Pancreas (tissue), 10 donors: ENCODE data around the gene SLC25A5. TPM values are rescaled to one million over a fixed set of nuclear protein-coding genes. Genes with fewer than 3 reads are reported as not detected.
A peak's percentile ranks its signal among the peaks of the same experiment; 100 is the strongest.

ENCODE experiments used
- ATAC-seq, 4 donors: fragments of 200-7000 bp; cut with Tn5 transposase; one replicate each; pipeline versions ENCODE4 v1.8.0 to v1.9.1; 2020; ENCODE audit warnings: mild to moderate bottlenecking in 4 of 4, moderate library complexity in 4 of 4
- DNase-seq, 6 donors: peaks; one replicate each; pipeline ENCODE4 v3.0.0-alpha.2; 2020
- FAIRE-seq: peaks from 2 replicates; lab custom pipeline; 2012; peaks lifted over from hg19 to GRCh38; lab: Jason Lieb, UNC
- H3K27ac ChIP-seq, 4 donors: fragments of 200-600 bp; sonication (generic); 1 replicate in 3 of 4; 2 replicates in 1 of 4; pipeline versions ENCODE4 v1.5.0 to v1.8.0; 2020
- H3K27me3 ChIP-seq, 4 donors: fragments of 200-600 bp; one replicate each; pipeline ENCODE4 v1.8.0; 2021
- H3K36me3 ChIP-seq, 3 donors: fragments of 200-600 bp; sonication (generic) in 1 of 3; one replicate each; pipeline versions ENCODE4 v1.5.0 to v1.8.0; 2020 to 2021
- H3K4me1 ChIP-seq, 3 donors: fragments of 200-600 bp; one replicate each; pipeline ENCODE4 v1.8.0; 2021
- H3K4me3 ChIP-seq, 4 donors: fragments of 200-600 bp; sonication (generic) in 2 of 4; one replicate each; pipeline versions ENCODE4 v1.5.0 to v1.8.0; 2020 to 2021
- H3K9me3 ChIP-seq, 4 donors: fragments of 200-600 bp; one replicate each; pipeline ENCODE4 v1.8.0; 2021
- WGBS, 2 donors: extraction: QIAGEN DNeasy Blood & Tissue Kit; methylation state at CpG; one replicate each; pipeline ENCODE4 v1.1.7; 2013; 5-methylcytosine and 5-hydroxymethylcytosine counted together
- intact Hi-C, 3 donors: fragments of 100-400 bp; cut with DNase I; formaldehyde crosslinking; loops; one replicate each; pipeline versions ENCODE4 v1.11.1 to v1.14.2; 2022
- polyA plus RNA-seq, 2 donors: library from polyadenylated mRNA; stranded (reverse); fragments of 200-250 nt; gene quantifications; one replicate each; pipeline ENCODE4 v1.2.3, GENCODE V29; 2013
- total RNA-seq, 6 donors: library from RNA; stranded (reverse); fragmentation: NEBNext Ultra II Directional in 4 of 6; extraction: Animal tissue kit (Norgen Biotek cat#: 25700) in 4 of 6; gene quantifications; one replicate each; pipeline versions ENCODE4 v1.2.1 to v1.2.4, GENCODE V29; 2021 to 2023
- TF ChIP-seq, protein P1 (sequence below), 4 donors: fragments of 200-600 bp; sonication (generic) in 3 of 4; IDR thresholded peaks; one replicate each; pipeline versions ENCODE4 v1.5.0 to v1.8.0; 2021; ENCODE audit warnings: antibody characterized with exemption in 4 of 4
- donor health status: healthy with polysubstance abuse.
- donor health status: DM: no; HTN: no; CAD: no; lungs with moderate emphysema.
- donor health status: DM: no; HTN: no; CAD: no.
- donor health status: control.
- donor health status: control.
- donor health status: Bipolar disorder and iron deficiency.
- donor health status: DM: yes; HTN: yes; CAD: no.
- donor health status: DM: no; HTN: no; CAD: no.
- donor health status: DM: no; HTN: no; CAD: no.
- donor health status: DM: yes; HTN: yes; CAD: no.

Gene SLC25A5
- total RNA-seq (100 to 1,000 TPM; 182 to 462 (median 342) TPM), polyA plus RNA-seq (100 to 1,000 TPM; 112 to 202 TPM)

- WGBS, 2 donors = 2 to 41% methylated on average over 45 to 46 of the region's 46 CpGs
- FAIRE-seq = no peak
Observed at GRCh38 chrX:119467842-119468550, at the start of gene SLC25A5. TSS of gene SLC25A5 (plus strand) at chrX:119468444. CDS start at chrX:119468516, 72 bp downstream.

GRCh38 chrX:119419146-119419545 is 49.1 kb upstream of the SLC25A5 start:
- WGBS, 2 donors = 26 to 44% methylated on average over 4 of the region's 4 CpGs
- DNase-seq (no peak), ATAC-seq (peak; percentile 58 to 88 (median 67)), FAIRE-seq (no peak)
- H3K9me3 ChIP-seq = no peaks in the 10 kb centered on the region
- no peak overlapping the region for H3K4me3 ChIP-seq
- H3K27me3 ChIP-seq = peaks cover 0 to 4% (median 0%) of the 10 kb centered on the region in 4 donors
- H3K27ac ChIP-seq = no peak overlapping the region
- no peaks in the 10 kb centered on the region for H3K4me1 ChIP-seq
- TF ChIP-seq, protein P1, sequence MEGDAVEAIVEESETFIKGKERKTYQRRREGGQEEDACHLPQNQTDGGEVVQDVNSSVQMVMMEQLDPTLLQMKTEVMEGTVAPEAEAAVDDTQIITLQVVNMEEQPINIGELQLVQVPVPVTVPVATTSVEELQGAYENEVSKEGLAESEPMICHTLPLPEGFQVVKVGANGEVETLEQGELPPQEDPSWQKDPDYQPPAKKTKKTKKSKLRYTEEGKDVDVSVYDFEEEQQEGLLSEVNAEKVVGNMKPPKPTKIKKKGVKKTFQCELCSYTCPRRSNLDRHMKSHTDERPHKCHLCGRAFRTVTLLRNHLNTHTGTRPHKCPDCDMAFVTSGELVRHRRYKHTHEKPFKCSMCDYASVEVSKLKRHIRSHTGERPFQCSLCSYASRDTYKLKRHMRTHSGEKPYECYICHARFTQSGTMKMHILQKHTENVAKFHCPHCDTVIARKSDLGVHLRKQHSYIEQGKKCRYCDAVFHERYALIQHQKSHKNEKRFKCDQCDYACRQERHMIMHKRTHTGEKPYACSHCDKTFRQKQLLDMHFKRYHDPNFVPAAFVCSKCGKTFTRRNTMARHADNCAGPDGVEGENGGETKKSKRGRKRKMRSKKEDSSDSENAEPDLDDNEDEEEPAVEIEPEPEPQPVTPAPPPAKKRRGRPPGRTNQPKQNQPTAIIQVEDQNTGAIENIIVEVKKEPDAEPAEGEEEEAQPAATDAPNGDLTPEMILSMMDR (IDR thresholded peaks at IDR 0.05) = no peak
- intact Hi-C loops = no loop called here
- no peaks in the 10 kb centered on the region for H3K36me3 ChIP-seq

More at GRCh38 chrX:119467842-119468550, at the start of gene SLC25A5:
- intact Hi-C loops = no loop called here
- Histone ChIP-seq H3K27me3 (no peaks in the 10 kb centered on the region), H3K27ac (peak within 1 kb of the TSS; percentile 79 to 87 (median 82)), H3K4me3 (peak within 1 kb of the TSS; percentile 29 to 68 (median 58)), H3K4me1 (peaks cover 4 to 15% (median 7%) of the 10 kb centered on the region in 3 donors), H3K9me3 (no peaks in the 10 kb centered on the region), H3K36me3 (peaks cover 0 to 9% (median 3%) of the 10 kb centered on the region in 3 donors)
- ATAC-seq = peak; percentile 83 to 95 (median 89)
- DNase-seq = peak; percentile 83 to 93 (median 86)
- TF ChIP-seq, protein P1 (IDR thresholded peaks at IDR 0.05) = no peak

DNA sequence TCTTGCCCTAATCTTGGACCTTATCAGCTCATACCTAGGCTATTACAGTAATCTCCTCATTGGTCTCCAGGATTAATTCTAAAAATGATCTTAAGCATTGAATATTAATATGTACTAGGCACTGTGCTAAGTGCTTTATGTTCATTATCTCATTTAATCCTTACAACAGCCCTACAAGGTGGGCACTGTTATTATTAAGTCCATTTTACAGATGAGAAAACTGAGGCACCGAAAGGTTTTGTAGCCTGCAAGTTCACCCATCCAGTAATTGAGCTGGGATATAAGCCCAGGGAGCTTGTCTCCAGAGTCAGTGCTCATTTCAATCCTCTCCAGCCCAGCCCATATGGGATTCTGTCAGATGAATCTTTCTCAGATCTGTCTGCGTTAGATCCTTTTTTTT is 48.3 kb upstream of the SLC25A5 start:
- no peaks in the 10 kb centered on the region for H3K36me3 ChIP-seq
- H3K27ac ChIP-seq = no peak overlapping the region
- ATAC-seq (no peak), FAIRE-seq (no peak), DNase-seq (no peak)
- no peak overlapping the region for H3K4me3 ChIP-seq
- 66 to 92% methylated on average over 2 of the region's 2 CpGs for WGBS, 2 donors
- H3K9me3 ChIP-seq = no peaks in the 10 kb centered on the region
- no peaks in the 10 kb centered on the region for H3K4me1 ChIP-seq
- H3K27me3 ChIP-seq = no peaks in the 10 kb centered on the region
- intact Hi-C loops = no loop called here
- TF ChIP-seq, protein P1 (IDR thresholded peaks at IDR 0.05) = no peak

DNA sequence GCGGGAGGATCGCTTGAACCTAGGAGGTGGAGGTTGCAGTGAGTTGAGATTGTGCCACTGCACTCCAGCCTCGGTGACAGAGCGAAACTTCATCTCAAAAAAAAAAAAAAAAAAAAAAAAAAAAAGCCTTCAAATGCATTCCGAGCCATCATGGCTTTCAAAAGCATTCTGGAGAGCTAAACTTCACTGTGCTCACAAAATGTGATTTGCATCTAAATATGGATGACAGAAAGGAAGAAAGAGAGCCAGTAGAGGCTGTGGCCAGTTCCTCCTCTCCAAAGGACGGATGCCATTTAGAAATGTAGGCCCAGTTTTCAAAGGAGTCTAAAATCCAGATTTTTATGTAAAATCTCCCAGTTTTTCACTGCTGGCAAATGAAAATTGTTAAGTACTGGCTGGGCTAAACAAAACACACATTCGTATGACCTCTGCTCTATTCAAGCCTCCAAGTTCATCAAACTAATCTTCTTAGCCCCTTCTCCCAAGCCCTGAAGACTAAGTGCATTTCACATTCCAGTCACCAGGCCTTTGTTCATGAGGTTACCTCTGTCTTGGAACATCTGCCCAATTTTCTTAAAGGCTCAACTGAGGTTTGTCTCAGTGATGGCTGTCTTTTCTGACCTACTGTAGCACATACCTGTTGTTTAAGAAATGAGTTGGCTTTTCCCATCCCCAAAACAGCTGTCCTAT is 47.1 kb upstream of the SLC25A5 start:
- TF ChIP-seq, protein P1 (IDR thresholded peaks at IDR 0.05) = no peak
- no peak overlapping the region for H3K27ac ChIP-seq
- H3K4me1 ChIP-seq = no peaks in the 10 kb centered on the region
- ATAC-seq = no peak
- no peaks in the 10 kb centered on the region for H3K36me3 ChIP-seq
- no peaks in the 10 kb centered on the region for H3K27me3 ChIP-seq
- no peaks in the 10 kb centered on the region for H3K9me3 ChIP-seq
- no peak for FAIRE-seq
- 79 to 96% methylated on average over 6 to 7 of the region's 7 CpGs for WGBS, 2 donors
- DNase-seq = no peak
- H3K4me3 ChIP-seq = no peak overlapping the region
- intact Hi-C loops = no loop called here
